GM19395 (cell line): Measurements from ENCODE around the gene LPA.

ENCODE experiments used
- ATAC-seq: cut with Tn5 transposase; IDR thresholded peaks from one replicate; pipeline ENCODE4 v1.9.1; 2021; ENCODE audit warnings: mild to moderate bottlenecking, moderate library complexity; ENCODE audit not compliant: unreplicated experiment

LPA gene

DNA sequence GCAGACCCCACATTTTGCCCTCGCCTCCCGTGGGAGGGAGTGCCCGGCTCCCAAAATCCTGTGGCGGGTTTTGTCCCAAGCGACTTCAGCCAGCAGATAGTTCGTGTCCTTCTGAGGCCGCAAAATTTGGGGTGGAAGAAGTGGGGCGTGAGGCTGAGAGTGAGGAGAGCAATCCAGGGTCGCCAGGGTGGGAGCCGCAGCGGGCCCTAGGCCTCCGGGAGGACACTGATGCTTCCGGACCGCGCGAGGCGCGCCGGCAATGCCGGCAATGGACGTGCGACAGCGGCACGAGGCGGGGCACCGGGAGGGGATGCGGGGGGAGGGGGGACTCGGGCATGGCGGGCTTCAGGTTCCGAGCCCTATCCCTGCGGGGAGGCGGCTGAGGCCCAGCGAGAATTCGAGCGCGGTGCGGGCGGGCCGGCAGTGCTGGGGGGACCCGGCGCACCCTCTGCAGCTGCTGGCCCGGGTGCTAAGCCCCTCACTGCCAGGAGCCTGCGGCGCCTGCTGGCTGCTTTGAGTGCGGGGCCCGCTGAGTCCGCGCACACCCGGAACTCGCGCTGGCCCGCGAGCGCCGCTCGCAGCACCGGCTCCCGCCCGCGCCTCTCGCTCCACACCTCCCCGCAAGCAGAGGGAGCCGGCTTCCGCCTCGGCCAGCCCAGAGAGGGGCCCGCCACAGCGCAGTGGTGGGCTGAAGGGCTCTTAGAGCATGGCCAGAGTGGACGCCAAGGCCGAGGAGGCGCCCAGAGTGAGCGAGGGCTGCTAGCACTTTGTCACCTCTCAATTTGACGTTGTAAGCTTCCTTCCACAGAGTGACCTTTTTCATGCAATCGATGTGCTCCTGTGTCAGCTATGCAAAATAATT, 143.8 kb downstream of the LPA start:
- peak; percentile 82 for ATAC-seq

DNA sequence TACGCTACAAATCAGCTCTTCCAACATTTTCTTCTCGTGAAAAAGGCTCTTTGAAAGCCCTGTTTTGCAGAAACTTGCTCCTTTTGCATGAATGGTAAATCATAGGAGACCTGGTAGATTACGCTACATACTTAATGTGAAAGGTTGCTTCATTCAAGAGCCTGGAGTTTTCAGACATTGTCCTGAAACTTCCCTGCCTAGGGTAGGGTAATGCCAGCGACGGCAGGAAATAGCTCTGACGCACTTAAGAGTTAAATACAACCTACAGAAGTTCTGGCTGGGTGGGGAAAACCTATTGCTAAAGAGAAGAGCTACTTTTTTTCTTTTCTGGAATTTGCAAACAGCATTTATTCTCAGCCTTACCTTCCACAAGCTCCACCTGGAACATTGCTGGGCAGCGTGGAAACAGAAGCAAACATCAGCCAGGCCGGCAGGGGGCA, 144.5 kb downstream of the LPA start:
- ATAC-seq, result peak; percentile 93

DNA sequence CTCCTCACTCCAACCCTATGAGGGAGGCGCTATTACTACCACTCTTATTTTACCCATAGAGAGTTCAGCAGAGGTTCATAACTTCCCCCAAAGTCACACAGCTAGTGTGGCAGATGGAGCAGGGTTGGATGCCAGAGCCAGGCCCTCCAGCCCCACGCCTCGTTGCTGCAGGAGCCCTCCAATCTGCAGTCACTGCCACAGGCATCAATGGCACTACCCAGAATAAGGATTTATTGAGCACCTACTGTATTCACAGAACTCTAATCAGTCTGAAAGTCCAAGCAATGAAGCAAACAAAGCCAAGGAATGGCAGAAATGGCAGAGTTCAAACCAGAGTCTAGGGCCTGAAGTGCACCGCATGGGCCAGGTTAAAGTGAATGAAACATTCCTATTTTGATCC, 144.9 kb downstream of the LPA start:
- no peak for ATAC-seq

DNA sequence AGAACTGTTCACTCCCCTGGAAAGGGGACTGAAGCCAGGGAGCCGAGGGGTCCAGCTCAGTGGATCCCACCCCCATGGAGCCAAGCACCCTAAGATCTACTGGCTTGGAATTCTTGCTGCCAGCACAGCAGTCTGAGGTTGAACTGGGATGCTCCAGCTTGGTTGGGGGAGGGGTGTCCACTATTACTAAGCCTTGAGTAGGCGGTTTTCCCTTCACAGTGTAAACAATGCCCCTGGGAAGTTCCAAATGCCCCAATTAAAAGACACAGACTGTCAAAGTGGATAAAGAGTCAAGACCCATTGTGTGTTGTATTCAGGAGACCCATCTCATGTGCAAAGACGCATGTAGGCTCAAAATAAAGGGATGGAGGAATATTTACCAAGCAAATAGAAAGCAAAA, 150.2 kb downstream of the LPA start:
- no peak for ATAC-seq

DNA sequence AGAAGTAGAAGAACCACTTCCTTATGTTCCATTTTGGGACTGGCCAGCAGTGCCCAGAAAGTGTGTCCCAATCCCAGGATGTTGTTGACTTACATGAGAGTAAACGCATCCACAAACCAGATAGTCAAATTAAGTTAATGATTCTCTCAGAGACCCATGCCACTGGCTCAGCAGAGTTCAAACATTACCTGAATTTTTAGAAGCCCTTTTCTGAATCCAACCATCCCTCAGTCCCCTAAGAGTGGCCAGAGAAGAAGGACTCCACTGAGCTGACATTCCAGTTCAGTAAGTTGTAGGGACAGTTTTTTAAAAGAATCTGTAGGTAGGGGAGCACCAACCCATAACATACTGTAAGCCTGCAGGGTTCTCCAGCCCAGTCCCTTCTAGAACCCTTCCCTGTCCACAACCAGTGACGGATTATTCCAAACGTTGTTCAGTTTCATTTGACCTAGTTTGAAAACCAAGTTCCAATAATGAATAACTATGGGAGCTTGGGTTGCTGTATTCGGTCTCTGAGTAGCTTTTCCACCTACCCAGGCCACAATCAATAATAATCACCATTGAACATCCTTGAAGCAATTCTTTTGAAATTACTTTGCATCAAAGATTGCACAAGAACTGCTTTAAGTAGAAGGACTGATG, 153.0 kb downstream of the LPA start:
- ATAC-seq, result no peak

DNA sequence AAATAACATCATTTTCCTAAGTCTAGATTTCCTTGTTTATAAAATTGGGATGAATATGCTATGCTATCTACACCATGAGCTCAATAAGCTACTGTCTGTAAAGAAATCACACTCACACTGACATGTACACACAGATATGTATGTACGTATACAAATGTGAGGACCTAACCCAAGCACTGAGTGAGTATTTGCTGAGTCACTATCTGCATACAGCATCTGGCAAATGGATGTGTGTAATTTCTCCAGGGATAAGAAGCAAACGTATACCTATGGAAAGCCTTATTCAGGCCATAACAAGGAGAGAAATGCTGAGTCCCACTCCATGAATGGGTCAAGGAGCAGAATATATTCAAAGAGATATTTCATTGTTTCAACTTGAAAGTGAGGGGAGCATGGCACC, 153.9 kb downstream of the LPA start:
- ATAC-seq, result no peak

DNA sequence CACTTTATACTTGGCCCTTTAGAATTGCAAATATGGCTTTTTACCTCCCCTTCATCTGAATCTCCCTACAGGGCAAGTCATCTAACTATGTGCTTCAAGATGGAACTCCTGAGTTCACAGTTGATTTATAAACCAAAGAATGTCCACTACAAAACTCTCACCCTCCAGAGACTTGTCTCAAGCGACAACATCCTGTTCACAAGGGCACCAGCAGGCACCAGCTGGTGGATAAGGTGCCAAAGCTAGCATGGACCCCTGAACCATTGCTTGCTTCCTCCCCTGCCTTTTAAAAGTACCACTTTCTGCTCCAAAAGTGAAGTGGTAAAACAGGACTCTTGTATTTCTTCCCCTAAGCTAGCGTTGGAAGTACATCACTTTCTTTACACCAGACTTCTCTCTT, 154.5 kb downstream of the LPA start:
- ATAC-seq, result no peak

DNA sequence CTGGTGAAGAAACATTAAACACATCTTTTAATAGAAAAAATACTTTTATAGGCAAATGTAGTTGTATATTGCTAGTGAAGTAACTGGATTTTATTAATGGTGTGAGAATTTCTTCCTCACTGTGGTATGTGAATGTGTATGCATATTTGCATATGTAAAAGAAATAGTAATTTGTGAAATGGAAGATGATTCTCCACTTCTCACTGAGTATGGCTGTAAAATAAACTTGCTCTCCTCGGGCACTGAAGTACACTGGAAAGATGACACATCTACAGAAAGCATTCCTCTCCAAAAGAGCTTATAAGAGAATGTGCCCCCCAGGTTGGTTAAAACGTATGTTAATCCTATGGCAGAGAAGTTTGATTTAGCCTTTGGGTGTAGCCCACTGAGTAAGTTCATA, 155.5 kb downstream of the LPA start:
- ATAC-seq, result no peak

DNA sequence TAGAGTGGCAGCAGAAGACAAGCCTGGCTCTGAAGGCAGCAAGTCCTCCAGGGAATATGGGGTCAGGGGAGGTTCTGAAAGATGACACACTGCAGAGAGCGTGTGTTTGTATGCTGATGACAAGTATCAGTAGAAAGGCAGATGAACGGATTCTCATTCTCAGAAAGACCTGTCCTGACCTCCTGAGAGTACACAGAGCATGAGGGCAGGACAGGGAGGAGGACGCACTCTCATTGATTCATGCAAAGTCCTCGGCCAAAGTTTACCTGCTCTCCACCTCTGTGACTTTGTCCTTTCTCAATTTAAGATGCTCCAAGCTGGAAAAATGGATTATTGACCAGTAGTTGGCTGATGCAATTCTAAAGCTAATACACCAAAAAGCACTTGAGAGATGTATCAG, 156.7 kb downstream of the LPA start:
- ATAC-seq, result no peak

DNA sequence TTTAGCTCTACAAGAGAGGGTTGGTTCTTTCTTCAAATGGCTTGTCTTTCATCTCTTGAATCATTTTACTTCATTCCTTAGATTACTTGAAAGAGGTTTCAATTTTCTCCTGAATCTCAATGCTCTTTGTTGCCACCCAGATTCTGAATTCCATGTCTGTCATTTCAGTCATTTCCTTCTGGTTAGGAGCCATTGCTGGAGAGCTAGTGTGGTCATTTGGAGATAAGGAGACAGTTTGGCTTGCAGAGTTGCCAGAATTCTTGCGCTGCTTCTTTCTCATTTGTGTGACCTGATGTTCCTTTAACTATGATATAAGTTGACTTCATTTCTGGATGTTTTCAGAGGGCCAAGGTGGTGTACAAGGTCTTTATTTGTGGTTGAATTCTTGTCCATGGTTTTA, 158.1 kb downstream of the LPA start:
- no peak for ATAC-seq

DNA sequence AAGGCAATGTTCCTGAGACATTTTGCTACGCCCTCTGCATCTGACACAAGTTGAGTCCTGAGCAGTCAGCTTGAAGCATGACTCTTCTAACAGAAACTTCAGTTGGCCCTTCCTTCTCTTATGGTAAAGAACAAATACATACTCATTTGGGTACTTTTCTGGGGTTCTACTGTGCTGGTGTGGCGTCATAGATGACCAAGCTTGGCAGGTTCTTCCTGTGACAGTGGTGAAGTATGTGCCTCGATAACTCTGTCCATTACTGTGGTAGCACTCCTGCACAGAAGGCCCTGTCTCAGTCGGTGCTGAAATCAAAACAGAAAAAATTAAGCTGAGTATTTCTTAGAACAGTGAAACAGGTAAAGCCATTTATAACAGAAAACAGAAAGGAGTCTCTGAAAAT, 163.4 kb downstream of the LPA start:
- ATAC-seq, result no peak

DNA sequence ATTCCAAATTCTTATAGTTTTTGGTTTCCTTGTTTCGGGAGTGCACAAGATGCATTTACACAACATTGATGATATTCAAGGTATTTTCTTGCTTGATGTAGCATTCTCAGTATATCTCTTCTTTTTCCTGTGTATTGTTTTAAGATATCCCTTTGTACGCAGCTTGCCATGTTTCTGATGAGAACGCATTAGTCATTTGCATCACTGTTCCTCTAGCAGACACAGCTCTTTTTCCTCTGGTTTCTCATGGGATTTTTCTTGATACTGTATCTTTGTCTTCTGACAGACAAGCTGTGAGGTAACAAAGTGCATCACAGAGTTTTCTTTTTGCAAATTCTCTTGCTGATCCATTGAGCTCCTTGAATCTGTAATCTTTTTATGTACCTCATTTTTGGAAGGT, 169.5 kb downstream of the LPA start:
- ATAC-seq, result no peak

DNA sequence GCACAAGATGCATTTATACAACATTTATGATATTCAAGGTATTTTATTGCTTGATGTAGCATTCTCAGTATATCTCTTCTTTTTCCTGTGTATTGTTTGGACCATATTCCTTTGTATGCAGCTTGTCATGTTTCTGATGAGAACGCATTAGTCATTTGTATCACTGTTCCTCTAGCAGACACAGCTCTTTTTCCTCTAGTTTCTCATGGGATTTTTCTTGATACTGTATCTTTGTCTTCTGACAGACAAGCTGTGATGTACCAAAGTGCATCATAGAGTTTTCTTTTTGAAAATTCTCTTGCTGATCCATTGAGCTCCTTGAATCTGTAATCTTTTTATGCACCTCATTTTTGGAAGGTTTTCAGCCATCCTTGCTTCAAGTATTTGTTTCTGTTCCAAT, 175.0 kb downstream of the LPA start:
- no peak for ATAC-seq

DNA sequence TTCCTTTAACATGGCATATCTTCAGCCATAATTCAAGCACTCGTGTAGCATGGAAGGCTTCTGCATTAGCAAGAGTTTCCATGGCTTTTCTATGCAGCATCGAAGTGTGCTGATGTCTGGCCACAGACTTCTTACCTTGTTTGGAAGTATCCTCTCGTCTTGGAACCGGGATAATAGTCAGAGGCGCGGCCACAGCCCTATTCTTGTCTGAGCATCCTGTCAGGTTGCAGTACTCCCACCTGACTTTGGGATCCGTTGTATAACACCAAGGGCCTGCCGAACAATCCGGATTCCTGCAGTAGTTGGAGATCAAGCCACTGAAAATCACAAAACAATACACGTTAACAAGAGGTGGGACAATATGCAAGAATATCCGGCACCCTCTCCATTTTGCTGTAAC, 177.0 kb downstream of the LPA start:
- no peak for ATAC-seq
